ENCODE measurements around the gene DPP6.

Gene DPP6

DNA sequence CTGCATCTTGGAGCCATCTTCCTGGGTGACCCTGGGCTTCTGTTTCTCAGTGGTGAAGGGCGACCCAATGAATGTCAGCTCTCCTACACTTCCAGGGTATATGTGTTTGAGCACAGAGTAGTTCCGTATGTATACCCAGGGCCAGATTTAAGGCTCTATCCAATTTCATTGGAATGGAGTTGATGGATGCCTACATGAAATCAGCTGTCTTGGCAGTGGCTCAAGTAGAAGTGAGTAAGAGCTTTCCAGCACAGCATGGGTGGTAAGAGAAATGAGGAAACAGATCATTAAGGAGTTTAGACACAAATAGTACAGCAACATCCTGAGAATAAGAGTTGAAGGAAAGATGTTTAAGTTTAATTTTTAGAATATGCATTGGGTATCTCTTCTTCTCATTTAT lies 517.7 kb downstream of the DPP6 start:
- no peak for DNase-seq

DNA sequence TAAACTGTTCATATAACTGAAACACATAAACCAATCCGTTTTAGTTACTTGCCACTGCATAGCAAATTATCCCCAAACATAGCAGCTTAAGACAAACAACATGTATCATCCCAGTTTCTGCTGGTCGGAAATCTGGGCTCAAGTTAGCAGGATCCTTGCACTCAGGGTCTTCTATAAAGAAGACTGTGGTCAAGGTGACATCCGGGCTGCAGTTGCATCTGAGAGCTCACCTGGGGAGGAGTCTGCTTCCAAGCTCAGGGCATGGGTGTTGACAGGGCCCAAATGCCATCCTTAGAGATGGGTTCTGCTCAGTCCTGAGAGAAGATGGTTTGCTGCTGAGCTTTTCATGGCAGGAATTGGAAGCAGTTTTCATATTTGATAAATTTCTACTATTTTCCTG lies 519.6 kb downstream of the DPP6 start:
- no peak for DNase-seq

DNA sequence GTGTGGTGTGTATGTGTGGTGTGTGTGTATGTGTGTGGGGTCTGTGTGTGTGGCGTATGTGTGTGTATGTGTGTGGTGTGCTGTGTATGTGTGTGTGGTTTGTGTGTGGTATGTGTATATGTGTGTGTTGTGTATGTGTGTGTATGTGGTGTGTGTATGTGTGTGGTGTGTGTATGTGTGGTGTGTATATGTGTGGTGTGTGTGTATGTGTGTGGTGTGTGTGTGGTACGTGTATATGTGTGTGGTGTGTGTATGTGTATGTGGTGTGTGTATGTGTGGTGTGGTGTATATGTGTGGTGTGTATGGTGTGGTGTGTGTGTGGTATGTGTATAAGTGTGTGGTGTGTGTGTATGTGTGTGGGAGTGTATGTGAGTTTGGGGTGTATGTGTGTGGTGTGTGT lies 522.0 kb downstream of the DPP6 start:
- no peak for DNase-seq

DNA sequence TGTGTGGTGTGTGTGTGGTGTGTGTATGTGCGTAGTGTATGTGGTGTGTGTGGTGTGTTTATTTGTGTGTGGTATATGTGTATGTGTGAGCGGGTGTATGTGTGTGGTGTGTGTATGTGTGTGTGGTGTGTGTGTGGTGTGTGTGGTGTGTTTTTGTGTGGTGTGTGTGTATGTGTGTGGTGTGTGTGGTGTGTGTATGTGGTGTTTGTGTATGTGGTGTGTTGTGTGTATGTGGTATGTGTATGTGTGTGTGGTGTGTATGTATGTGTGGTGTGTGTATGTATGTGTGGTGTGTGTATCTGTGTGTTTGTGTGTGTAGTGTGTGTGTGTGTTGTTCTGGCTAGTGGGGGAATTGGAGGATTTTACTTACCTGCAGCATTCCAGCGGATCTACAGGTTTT lies 523.3 kb downstream of the DPP6 start:
- DNase-seq = no peak

DNA sequence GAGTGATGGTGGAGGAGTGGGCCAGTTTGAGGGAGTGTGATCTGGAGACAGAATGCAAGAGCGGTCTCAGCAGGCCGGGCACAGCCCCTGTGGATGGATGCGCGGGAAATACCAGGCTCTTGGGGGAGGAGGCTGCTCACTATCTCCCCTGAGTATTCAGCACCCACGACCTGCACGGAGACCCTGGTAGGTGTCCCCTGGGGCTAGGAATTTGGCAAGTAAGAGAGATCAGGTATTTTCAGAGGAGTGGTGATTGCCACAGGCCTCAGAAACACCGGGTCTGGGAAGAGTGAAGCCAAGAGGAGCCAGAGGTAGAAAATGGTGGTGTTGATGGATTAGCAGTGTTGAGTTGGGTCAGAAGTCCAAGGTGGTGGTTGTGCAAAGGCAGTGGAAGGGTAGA lies 524.4 kb downstream of the DPP6 start:
- DNase-seq = no peak

DNA sequence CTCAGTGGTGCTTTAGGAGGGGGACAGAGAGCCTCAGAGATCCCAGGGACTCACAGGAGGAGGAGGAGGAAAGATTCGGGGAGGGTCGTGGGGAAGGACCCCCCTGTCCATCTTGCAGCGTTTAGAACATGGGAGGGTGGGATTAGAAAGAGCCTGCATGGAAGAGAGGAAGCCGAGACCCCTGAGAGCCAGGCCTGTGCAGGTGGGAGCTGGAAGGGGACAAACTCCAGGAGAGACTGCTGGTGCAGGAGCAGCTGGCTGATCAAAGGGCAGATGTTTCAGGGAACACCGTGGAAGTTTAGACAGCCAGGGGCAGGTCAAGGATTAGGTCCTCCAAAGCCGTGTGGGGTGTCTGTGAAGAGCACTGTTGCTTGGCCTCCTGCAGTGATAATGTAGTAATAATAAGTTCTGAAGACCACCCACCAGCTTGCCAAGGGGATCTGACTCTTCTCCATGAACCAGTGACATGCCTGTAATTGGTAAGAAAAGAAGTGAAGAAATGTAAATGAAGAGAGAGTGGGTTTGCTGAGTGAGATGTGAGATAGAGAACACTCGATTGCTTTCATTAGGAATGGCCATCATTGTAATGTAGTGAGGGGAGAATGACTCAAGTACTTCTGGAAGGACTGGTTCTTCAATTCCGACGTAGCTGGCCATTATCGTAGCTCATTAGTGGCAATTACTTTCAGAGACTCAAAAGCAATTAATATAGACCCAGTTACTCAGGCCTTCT lies 525.1 kb downstream of the DPP6 start:
- DNase-seq = no peak

DNA sequence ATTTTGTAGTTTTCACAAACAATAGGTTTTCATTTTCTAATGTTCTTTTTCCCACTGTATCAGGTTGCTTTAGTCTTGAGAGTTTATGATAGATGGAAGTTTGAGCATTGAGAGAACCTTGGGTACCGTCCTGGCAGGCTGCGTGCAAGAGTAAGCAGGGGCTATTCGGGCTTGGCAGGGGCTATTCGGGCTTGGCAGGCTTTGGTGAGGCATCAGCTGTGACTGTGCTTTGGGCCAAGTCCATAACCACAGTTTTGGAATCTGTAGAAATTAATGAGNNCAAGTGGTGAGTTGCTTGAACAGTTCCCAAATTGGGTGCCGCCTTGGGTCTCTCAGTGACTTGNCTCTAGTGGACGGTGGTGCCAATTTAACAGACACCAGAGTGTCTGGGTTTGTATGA lies 526.1 kb downstream of the DPP6 start:
- no peak for DNase-seq

DNA sequence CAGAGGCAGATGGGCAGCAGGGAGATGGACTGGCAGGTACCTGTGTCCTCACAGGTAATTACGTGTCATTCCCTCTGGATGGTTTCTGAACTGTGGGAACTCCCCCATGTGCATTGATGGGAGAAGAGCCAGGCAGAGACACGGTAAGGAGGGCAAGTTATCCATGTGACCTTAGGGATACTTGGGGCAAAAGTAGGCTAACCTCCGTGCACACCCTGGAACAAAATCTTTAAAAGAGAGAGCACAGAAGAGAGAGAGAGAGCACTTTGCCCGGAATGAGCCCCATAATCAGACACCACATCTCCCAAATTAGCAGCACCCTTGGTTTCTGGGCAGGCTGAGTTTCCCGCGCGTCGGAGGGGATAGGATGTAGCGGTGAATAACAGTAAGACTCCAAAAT lies 527.5 kb downstream of the DPP6 start:
- DNase-seq = no peak

DNA sequence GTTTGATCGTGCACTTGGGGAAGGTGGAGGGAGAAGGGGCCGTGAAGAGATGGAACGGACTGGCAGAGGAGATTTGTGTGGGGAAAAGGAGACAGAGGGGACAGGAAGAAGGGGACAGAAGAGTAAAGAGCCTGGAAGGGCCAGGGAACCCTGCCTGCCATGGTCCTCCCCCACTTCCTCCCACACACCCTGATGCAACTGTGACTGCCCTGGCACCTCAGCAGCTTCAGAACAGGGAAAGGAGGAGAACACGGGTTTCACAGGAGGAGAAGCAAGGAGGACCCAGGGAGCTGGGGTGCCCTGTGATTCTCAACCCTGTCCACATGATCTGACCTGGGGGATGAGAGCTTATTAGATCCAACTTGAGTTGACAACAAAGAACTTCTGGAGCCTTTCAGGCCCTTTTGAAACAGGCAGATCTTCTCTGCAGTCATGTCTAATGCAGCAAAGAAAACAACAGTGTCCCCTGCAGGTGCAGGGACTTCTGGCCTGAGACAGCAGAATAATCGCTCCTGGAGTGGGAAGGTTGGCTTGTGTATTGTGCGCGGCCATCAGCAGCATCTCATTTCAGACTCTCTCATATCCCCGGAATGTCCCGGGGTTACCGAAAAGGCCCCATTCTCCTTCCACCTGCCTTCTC lies 529.2 kb downstream of the DPP6 start:
- no peak for DNase-seq

DNA sequence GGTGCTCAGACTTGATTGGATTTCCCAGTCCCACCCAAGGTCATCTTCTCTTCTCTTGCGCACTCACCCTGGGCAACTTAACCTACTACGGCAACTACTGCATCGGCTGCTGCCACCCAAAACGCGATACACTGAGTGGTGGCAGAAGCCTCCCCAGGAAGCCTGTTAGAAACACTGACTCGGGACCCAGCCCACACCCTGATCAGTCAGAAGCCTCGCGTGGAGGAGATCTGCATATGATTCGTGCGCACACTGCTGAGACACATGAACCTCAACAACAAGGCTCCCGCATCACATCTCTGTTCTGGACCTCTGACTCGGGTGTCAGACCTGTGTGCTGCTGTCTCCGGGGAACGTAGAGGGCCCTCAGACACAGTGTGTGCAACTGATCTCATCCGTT lies 531.3 kb downstream of the DPP6 start:
- no peak for DNase-seq

DNA sequence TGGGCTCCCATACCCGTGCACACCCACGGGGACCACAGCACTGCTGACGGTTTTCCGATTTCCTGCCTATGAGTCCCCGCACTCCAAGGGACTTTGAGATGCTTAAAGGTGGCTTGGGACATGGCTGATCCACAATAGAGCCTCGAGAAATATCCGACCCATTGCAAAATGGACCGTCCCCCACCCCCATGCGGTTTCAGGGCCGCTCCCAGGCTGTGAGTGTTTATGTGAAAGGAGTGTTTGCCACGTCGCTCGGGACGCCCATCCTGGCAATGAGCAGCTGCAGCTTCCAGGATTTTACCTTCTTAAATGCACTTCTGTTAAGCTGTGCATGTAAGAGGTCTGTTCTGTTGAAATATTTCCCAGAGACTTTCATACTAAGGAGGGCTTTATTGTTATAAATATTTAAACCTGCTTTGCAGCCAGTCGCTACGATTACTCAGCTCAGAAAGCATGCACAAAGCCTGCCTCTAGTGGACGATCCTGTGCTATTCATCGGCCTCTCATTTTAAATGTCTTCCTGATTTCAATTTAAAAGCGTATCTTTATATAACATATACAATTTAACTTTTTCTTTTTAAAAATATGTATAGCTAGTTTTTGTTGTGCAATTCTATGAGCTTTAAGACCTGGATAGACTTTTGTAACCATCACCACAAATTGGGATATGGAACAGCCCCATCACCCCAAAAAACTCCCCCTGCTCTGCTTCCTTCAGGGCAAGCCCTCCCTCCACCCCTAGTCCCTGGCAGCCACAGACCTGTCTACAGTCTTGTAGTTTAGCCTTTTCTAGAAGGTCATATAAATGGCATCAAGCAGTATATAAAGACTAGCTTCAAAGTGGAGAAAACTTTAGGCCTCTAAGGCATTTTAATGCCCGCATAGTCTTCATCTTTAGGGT lies 532.4 kb downstream of the DPP6 start:
- DNase-seq = no peak

DNA sequence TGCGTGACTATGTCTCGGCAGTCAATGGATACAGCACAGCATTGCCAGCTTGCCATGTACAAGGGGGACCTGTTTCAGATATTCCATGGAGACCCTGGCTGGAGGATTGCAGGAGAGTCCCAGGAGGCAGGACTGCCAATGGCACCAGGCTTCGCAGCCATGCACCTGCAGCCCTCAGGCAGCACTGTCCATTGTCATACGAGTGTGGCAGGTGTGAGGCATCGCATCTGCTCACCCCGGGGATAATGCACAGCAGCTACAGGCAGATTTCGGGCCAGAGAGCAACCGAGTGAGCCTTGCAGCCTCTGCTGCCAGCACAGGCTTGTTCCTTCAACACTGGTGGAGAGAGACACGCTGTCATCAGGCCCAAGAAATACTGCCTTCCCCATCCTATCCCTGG lies 535.6 kb downstream of the DPP6 start:
- no peak for DNase-seq

DNA sequence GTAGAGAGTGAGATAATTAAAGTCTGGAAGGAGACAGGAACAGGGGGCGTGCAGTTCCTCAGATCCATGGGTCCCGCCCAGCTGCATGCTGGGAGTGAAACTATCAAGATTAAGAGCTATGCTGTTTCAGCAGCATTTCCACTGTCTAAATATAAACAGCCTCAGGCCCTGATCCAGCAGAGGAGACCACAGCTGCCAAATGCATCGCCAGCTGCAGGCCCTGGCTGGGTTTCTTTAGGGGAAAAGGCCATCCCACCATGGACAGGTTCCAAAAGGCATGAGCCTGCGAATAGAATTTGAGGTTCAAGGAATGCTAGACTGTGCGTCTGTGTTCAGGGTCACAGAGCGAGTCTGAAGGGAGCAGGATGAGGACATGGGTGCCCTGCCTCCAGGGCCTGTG lies 539.3 kb downstream of the DPP6 start:
- DNase-seq = no peak

DNA sequence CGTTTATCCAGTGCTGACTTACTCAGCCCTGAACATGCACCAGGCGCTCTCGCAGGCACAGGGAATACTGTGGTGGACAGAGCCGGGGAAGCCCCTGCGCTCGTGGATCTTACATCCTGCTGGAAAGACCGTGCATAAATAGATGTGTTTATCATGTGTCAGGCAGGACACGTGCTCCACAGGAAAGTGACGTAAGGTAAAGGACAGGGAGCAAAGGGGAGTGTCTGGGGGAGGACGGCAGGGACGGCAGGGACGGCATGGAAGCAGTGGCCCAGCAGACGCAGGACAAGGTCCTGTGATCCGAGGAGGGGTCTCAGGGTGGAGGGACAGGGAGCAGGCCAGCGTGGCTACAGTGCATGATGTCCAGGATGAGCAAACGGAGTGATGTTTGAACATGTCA lies 540.2 kb downstream of the DPP6 start:
- DNase-seq = no peak

DNA sequence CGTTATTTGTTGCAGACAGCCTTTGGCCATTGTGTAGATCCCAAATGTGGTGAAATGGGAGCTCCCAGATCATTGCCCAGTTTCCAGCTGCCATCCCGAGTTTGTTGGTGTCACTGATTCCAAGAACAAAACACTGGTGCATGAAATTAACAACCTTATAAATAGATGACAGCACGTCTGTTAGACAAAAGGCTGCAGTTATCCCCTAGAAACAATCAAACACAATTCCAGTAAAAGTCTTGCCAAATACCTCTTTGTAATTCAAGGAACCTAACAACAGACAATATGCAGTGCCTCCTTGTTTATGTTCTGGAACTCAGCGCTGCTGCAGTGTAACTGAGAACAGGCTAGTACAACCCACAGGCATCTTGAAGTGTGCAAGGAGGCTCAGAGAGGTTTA lies 546.2 kb downstream of the DPP6 start:
- DNase-seq = no peak

DNA sequence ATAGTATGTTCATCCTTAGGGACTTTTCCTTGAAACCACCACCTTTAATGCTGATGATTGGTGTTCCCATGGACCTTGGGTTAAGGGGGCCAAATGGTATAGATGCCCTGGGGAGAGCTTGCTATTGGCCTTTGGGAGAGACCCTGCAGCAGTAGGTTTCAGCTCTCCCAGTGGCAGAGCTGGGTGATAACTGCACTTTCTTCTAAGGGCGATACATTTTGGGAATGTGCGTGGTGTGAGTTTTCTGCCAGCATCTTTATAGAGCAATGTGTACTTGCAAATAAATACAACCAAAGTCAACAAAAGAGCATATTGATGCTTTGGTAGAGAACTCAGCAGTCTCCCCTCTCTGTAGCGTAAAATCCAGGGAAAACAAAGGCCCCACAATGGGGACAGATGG lies 546.7 kb downstream of the DPP6 start:
- DNase-seq = no peak

DNA sequence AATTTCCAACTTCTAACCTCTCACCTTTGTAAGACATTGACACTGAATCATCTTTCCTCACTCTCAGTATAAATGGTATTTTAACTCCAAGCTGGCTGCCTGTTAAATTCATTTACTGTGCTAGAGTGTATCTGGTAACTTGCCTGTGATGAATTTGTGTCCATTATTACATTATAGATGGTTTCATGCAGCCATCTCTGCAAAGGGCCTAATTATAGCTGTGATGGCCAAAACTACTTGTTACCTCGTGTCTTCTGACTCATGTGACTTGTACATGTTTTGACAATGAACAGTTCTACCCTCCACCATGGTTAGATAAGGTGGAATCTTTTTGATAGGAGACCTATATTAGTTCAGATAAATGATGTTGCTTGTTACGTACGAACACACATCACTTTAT lies 558.7 kb downstream of the DPP6 start:
- no peak for DNase-seq

DNA sequence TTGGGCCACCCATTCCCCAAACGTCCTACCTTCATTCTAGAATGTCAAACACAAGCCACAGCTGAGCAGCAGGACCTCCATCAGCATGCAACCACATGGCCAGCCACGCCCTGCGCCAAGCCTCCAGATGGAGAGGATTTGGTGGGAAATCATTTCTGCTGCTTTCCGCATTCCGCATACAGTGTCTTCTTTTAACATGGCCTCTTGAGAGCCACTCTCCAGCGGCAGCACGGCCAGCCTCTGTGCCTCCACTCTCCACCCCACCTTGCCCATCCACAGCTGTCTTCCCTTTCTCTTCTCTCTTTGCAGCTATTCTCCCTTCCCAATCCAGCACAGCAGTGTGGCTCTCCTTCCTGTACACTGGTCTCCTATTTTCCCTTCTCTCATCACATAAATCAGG lies 561.6 kb downstream of the DPP6 start:
- DNase-seq = no peak

DNA sequence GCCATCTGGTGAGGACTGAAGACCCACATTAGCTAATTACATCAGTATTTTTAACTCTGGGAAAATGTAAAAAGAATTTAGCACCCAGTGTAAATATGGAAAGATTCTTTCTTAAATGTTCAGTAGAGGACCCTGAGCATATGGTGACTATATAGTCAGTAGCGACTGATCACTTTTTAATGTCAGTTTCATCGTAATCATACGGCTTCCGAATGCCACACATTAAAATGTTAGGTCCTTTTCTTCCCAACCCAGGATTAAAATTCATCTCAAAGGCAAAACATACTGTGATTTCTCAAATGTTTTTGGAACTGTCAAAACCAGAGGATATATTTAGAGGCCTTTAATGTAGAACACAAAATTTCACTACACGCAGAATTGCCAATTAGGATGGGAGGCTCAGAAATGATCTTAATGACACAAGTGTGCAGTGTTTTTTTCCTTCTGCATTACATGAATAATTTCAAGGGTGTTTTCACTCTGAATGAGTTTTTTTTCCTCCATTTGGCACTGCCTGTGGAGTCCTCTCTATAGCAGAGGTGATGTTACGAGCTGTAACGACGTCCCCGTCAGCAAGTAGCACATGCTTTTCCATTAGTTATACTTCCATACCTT lies 568.0 kb downstream of the DPP6 start:
- DNase-seq = no peak

DNA sequence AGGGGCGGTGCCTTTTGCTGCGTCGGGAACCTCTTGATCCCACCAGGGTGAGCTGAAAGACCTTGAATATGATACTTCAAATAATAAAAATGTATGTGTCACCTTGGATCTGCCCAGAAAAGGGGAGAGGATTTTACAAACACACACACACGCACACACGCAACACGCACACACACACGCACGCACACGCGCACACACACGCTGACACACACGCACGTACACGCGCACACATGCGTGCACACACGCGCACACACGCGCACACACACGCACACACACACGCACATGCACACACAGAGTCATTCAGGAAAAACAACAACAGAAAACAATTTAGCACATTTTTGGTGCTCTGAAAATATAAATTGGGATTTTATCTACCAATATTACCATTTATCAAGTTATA lies 571.2 kb downstream of the DPP6 start:
- no peak for DNase-seq

DNA sequence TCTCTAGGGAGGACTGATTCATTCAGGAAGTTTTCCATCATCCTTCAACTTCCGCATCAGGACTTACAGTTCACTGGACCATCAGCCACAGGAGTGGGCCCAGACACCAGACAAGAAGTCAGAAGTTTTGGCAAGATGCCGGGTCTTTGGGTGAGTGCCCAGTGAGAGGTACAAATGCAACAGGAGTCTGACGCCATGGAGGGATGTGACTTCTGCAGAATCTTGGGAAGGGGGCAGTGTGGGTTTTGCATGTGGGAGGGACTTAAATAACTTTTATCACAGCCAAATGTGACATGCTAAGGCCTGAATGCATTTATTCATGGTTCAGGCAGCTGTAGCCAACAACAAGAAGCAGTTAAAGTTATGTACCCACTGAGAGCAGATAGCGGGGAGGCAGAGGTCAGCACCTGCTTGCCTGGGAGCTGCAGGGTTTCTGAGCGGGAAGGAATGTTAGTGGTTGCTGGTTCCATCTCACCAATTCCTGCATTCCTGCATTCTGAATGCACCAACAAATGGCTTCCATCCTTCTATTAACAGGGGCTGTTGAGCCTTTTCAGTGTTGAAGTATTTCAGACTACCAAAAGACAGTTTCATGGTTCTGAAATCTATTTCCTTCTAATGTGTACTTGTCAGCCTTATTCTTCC lies 575.6 kb downstream of the DPP6 start:
- DNase-seq = no peak

DNA sequence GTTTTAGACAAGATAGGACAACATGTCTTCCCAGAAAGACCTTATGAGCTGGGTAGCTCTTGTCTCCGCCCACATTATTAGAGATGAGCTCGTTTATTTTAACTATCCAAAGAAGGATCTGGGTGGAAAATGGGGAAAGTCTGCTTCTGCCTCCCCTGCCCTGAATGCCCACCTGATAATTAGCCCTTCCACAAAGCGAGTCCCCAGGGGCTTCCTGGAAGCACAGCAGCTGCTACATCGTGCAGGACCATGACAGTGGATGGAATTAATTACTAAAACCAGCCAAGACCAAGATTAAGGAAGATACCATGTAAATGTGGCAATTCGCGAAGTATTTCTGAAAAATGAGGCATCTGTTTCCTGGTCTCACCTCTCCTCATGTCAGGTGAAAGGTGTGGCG lies 576.4 kb downstream of the DPP6 start:
- DNase-seq = no peak

DNA sequence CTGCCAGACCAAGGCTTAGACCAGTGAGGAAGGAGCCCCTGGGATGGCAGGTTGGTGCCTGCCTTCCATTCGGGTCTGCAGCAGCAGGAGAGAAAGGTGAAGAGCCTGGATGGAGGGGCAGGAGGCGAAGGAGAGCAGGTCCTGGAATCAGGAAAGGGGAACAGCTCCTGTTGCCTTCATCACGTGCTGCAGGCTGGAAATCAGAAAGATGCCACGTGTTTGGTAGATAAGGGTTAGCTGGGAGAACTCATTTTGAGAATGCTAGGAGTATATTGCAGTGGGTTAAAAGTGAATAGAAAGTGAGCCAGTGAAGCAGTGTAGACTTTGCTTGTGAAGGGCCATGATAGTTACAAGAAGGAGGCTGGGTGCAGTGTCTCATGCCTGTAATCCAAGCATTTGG lies 579.0 kb downstream of the DPP6 start:
- no peak for DNase-seq

Measured in NCI-H1092 (cell line).